Right lobe of liver (tissue), 4 donors: Measurements from ENCODE around the gene PITX3.

Source experiments
- POLR2A ChIP-seq: fragments of 450-650 bp; IDR thresholded peaks from one replicate; pipeline ENCODE4 v1.6.1; 2017; ENCODE audit warnings: antibody characterized with exemption, mild to moderate bottlenecking
- TF ChIP-seq, protein P1 (sequence below), 4 donors: fragments of 200-600 bp in 3 of 4; fragments of 450-650 bp in 1 of 4; IDR thresholded peaks; one replicate each; pipeline versions ENCODE4 v1.5.1 to v1.8.0; 2016 to 2022; ENCODE audit warnings: antibody characterized with exemption in 4 of 4, mild to moderate bottlenecking in 2 of 4
- donor health status: DM: no; HTN: no; CAD: no.
- donor health status: DM: no; HTN: no; CAD: no.
- donor health status: DM: no; HTN: yes; CAD: no.

GRCh38 chr10:102289840-102290239 lies 48.5 kb upstream of the PITX3 start:
- no peak for TF ChIP-seq POLR2A
- TF ChIP-seq, protein P1, sequence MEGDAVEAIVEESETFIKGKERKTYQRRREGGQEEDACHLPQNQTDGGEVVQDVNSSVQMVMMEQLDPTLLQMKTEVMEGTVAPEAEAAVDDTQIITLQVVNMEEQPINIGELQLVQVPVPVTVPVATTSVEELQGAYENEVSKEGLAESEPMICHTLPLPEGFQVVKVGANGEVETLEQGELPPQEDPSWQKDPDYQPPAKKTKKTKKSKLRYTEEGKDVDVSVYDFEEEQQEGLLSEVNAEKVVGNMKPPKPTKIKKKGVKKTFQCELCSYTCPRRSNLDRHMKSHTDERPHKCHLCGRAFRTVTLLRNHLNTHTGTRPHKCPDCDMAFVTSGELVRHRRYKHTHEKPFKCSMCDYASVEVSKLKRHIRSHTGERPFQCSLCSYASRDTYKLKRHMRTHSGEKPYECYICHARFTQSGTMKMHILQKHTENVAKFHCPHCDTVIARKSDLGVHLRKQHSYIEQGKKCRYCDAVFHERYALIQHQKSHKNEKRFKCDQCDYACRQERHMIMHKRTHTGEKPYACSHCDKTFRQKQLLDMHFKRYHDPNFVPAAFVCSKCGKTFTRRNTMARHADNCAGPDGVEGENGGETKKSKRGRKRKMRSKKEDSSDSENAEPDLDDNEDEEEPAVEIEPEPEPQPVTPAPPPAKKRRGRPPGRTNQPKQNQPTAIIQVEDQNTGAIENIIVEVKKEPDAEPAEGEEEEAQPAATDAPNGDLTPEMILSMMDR (IDR thresholded peaks at IDR 0.05), result no peak
